SK-N-SH (cell line): Measurements from ENCODE around the gene CASKIN2. TPM values are rescaled to one million over a fixed set of nuclear protein-coding genes. Genes with fewer than 3 reads are reported as not detected.

Experiments
- CTCF ChIA-PET: fragments of 300-600, 350-600 bp; formaldehyde crosslinking; extraction: SDS; loops from one replicate; lab custom pipeline; 2021; lab: Yijun Ruan, JAX
- POLR2A ChIA-PET: fragments of 350-600 bp; sonication (Branson Sonifier 250); formaldehyde crosslinking; extraction: SDS; loops from one replicate; lab custom pipeline; 2020; ENCODE audit warnings: antibody characterized with exemption, inconsistent platforms; lab: Yijun Ruan, JAX
- DNase-seq: peaks from one replicate; pipeline ENCODE4 v3.0.0; 2012
- H2AFZ ChIP-seq: fragments of 200-600 bp; sonication (generic); 2 replicates; pipeline ENCODE4 v1.8.1; 2016; ENCODE audit warnings: antibody characterized with exemption, mild to moderate bottlenecking, low read depth
- H3F3A ChIP-seq: fragments of 200-600 bp; sonication (generic); replicated peaks from 2 replicates; pipeline ENCODE3; 2016; ENCODE audit warnings: antibody characterized with exemption, mild to moderate bottlenecking; ENCODE audit not compliant: insufficient read depth
- H3K27ac ChIP-seq, 2 experiments: fragments of 200-500 bp in 1 of 2; fragments of 200-600 bp in 1 of 2; sonication (Bioruptor generic) in 1 of 2; sonication (generic), shearing (Covaris generic) in 1 of 2; 2 replicates each; pipeline versions ENCODE4 v1.5.1 to v1.6.1; 2014 to 2016; ENCODE audit warnings: low read depth in 2 of 2, inconsistent platforms in 1 of 2, low read length in 1 of 2, mild to moderate bottlenecking in 1 of 2, mixed read lengths in 1 of 2
- H3K27me3 ChIP-seq: fragments of 200-600 bp; sonication (generic), shearing (Covaris generic); 2 replicates; pipeline ENCODE4 v1.6.1; 2016; ENCODE audit warnings: mixed run types; ENCODE audit not compliant: insufficient read depth
- H3K36me3 ChIP-seq, 2 experiments: fragments of 200-500 bp in 1 of 2; fragments of 200-600 bp in 1 of 2; sonication (Bioruptor generic) in 1 of 2; sonication (generic) in 1 of 2; replicated peaks in 1 of 2; 2 replicates each; pipeline versions ENCODE3 to v1.5.1; 2014 to 2016; ENCODE audit warnings: low read length in 1 of 2, mild to moderate bottlenecking in 1 of 2; ENCODE audit not compliant: insufficient read depth in 2 of 2, control insufficient read depth in 1 of 2
- H3K4me1 ChIP-seq, 2 experiments: fragments of 200-500 bp in 1 of 2; fragments of 200-600 bp in 1 of 2; sonication (Bioruptor generic) in 1 of 2; sonication (generic), shearing (Covaris generic) in 1 of 2; 2 replicates each; pipeline versions ENCODE4 v1.5.1 to v1.6.1; 2014 to 2016; ENCODE audit warnings: low read depth in 1 of 2, low read length in 1 of 2, mixed run types in 1 of 2; ENCODE audit not compliant: insufficient read depth in 2 of 2, control insufficient read depth in 1 of 2
- H3K4me2 ChIP-seq: fragments of 200-600 bp; sonication (generic), shearing (Covaris generic); 2 replicates; pipeline ENCODE4 v1.6.1; 2017; ENCODE audit warnings: mixed run types
- H3K4me3 ChIP-seq, 2 experiments: fragments of 200-500 bp in 1 of 2; fragments of 200-600 bp in 1 of 2; sonication (Bioruptor generic) in 1 of 2; sonication (generic), shearing (Covaris generic) in 1 of 2; 2 replicates each; pipeline versions ENCODE4 v1.5.1 to v1.8.1; 2014 to 2016; ENCODE audit warnings: low read depth in 2 of 2, inconsistent platforms in 1 of 2, low read length in 1 of 2, mild to moderate bottlenecking in 1 of 2, mixed read lengths in 1 of 2, moderate library complexity in 1 of 2
- H3K79me2 ChIP-seq: fragments of 200-600 bp; sonication (generic); 2 replicates; pipeline ENCODE4 v1.8.1; 2017; ENCODE audit warnings: mild to moderate bottlenecking; ENCODE audit not compliant: insufficient read depth
- H3K9ac ChIP-seq: fragments of 200-600 bp; sonication (generic); 2 replicates; pipeline ENCODE4 v1.6.1; 2017; ENCODE audit warnings: mixed run types
- H3K9me2 ChIP-seq: fragments of 200-600 bp; sonication (generic); 2 replicates; pipeline ENCODE4 v1.6.1; 2017; ENCODE audit warnings: mixed run types
- H3K9me3 ChIP-seq: fragments of 200-600 bp; sonication (generic); 2 replicates; pipeline ENCODE4 v1.6.1; 2017; ENCODE audit warnings: mixed run types, mild to moderate bottlenecking, moderate library complexity
- H4K20me1 ChIP-seq: fragments of 200-600 bp; sonication (generic); 2 replicates; pipeline ENCODE4 v1.6.1; 2017; ENCODE audit warnings: mild to moderate bottlenecking, mixed run types; ENCODE audit not compliant: insufficient read depth
- CHD2 ChIP-seq: fragments of 150-350 bp; IDR thresholded peaks from 2 replicates; pipeline ENCODE4 v1.6.1; 2018; ENCODE audit warnings: low read length; ENCODE audit not compliant: partially characterized antibody
- CTCF ChIP-seq: fragments of 200-600 bp; sonication (generic); IDR thresholded peaks from 2 replicates; pipeline ENCODE4 v1.6.1; 2017; ENCODE audit warnings: antibody characterized with exemption, mild to moderate bottlenecking, moderate library complexity
- ELF1 ChIP-seq: IDR thresholded peaks from 2 replicates; pipeline ENCODE4 v1.4.0; 2012
- GATA2 ChIP-seq: sonication (generic); formaldehyde crosslinking; IDR thresholded peaks from 2 replicates; pipeline ENCODE4 v1.5.0; 2020; ENCODE audit warnings: mild to moderate bottlenecking, missing genetic modification reagents
- JUND ChIP-seq: IDR thresholded peaks from 2 replicates; pipeline ENCODE4 v1.4.0; 2012
- MAX ChIP-seq: IDR thresholded peaks from 2 replicates; pipeline ENCODE4 v1.4.0; 2012; ENCODE audit warnings: low read depth
- NFIC ChIP-seq: IDR thresholded peaks from 2 replicates; pipeline ENCODE4 v1.4.0; 2012; ENCODE audit warnings: borderline replicate concordance
- NRF1 ChIP-seq: IDR thresholded peaks from 2 replicates; pipeline ENCODE4 v1.6.1; 2012; ENCODE audit warnings: low read depth, mild to moderate bottlenecking, low read length
- PBX3 ChIP-seq: IDR thresholded peaks from 2 replicates; pipeline ENCODE4; 2012
- POLR2AphosphoS5 ChIP-seq: IDR thresholded peaks from 2 replicates; pipeline ENCODE4 v1.6.1; 2012; ENCODE audit warnings: low read depth, low read length
- RXRA ChIP-seq: IDR thresholded peaks from 2 replicates; pipeline ENCODE4 v1.4.0; 2012; ENCODE audit warnings: low read depth, mild to moderate bottlenecking, borderline replicate concordance
- SIN3A ChIP-seq: IDR thresholded peaks from 2 replicates; pipeline ENCODE4 v1.6.1; 2012; ENCODE audit warnings: low read depth, mild to moderate bottlenecking, low read length, moderate library complexity, borderline replicate concordance
- TCF12 ChIP-seq: IDR thresholded peaks from 2 replicates; pipeline ENCODE4 v1.4.0; 2012
- TEAD4 ChIP-seq: IDR thresholded peaks from 2 replicates; pipeline ENCODE4 v1.4.0; 2012; ENCODE audit warnings: mild to moderate bottlenecking, borderline replicate concordance; ENCODE audit not compliant: insufficient read depth
- USF2 ChIP-seq: fragments of 150-350 bp; IDR thresholded peaks from 2 replicates; pipeline ENCODE4 v1.6.1; 2017; ENCODE audit warnings: antibody characterized with exemption, low read length, low read depth, borderline replicate concordance
- ZBTB33 ChIP-seq: IDR thresholded peaks from 2 replicates; pipeline ENCODE4 v1.4.0; 2012; ENCODE audit warnings: low read depth, borderline replicate concordance
- WGBS: methylation state at CpG from one replicate; pipeline ENCODE4 v1.1.6; 2017; ENCODE audit warnings: low lambda C conversion rate; 5-methylcytosine and 5-hydroxymethylcytosine counted together
- polyA plus RNA-seq, 3 experiments: library from polyadenylated mRNA; depleted of rRNA; stranded (reverse); fragments of >200 nt; gene quantifications; 2 replicates each; pipeline ENCODE4 v1.2.3, GENCODE V29; 2012

Gene CASKIN2
- polyA plus RNA-seq, 1 of the 3 experiments (the other 2 are of a cell fraction), result 6.5 TPM

- Histone ChIP-seq H3K9me2 (no peaks in the 10 kb centered on the region), H3K4me2 (no peak overlapping the region), H3K27ac (no peak overlapping the region), H3K79me2 (no peaks in the 10 kb centered on the region), H3K4me1 (no peaks in the 10 kb centered on the region; a peak in 1 of 4 replicates), H2AFZ (no peak overlapping the region), H3K36me3 (no peaks in the 10 kb centered on the region), H3K9me3 (no peaks in the 10 kb centered on the region), H3K9ac (no peak overlapping the region), H3F3A (no peaks in the 10 kb centered on the region), H3K4me3 (no peak overlapping the region), H4K20me1 (no peaks in the 10 kb centered on the region), H3K27me3 (no peaks in the 10 kb centered on the region)
- POLR2A ChIA-PET, result no interaction called here
- DNase-seq, result no peak
- CTCF ChIA-PET, result interaction anchor here (1.3 to 1.5 kb wide), 2 partner anchors 9 to 33 kb away, joined by 4 to 7 read pairs; partner anchors contain the start of gene TSEN54
- 87% methylated on average over 20 of the region's 22 CpGs for WGBS
- TF ChIP-seq GATA2 (CRISPR knock-in tag) (no peak), TCF12 (no peak), JUND (no peak), NRF1 (no peak), SIN3A (no peak), RXRA (no peak), ELF1 (no peak), PBX3 (no peak), NFIC (no peak), CHD2 (no peak), MAX (no peak), POLR2AphosphoS5 (no peak), USF2 (no peak), TEAD4 (no peak), ZBTB33 (no peak), CTCF (no peak)
Observed at GRCh38 chr17:75549246-75550138, 34.2 kb upstream of the CASKIN2 start.
